Fibroblast of skin of right quadriceps (primary cell): ENCODE data around the gene TMEM263.

Experiments used
- DNase-seq: peaks from one replicate; pipeline ENCODE4 v3.0.0-alpha.2; 2013

The TMEM263 gene

DNA sequence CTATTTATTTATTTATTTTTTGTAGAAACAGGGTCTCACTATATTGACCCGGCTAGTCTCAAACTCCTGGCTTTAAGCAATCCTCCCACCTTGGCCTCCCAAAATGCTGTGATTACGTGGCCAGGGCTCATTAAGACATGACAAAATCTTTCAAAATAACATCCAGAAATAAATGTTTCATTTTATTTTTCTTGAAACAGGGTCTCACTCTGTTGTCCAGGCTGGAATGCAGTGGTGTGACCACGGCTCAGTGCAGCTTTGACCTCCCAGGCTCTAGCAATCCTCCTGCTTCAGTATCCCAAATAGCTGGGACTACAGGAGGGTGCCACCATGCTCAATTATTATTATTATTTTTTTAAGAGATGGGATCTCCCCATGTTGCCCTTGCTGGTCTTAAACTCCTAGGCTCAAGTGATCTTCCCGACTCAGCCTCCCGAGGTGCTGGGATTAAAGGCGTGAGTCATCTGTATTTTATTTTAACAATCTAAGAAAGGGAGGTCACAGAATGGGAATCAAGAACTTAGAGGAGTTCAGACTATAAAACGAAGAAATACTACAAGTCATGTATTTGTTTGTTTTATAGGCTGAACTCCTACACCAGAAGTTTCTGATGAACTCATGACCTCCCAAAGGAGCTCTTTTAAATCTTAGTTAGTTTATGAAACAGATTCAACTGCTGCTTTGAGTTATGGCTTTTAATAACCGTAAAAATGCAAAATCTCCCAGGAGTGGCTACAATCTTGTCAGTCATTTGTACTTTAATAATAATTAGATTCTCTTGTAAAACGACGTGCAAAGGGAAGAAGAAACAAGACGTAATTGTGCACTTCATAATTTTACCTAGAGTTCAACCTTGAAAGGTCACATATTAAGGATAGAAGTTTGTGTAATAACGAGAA lies 2.1 kb upstream of the TMEM263 start:
- peak; percentile 40 for DNase-seq

DNA sequence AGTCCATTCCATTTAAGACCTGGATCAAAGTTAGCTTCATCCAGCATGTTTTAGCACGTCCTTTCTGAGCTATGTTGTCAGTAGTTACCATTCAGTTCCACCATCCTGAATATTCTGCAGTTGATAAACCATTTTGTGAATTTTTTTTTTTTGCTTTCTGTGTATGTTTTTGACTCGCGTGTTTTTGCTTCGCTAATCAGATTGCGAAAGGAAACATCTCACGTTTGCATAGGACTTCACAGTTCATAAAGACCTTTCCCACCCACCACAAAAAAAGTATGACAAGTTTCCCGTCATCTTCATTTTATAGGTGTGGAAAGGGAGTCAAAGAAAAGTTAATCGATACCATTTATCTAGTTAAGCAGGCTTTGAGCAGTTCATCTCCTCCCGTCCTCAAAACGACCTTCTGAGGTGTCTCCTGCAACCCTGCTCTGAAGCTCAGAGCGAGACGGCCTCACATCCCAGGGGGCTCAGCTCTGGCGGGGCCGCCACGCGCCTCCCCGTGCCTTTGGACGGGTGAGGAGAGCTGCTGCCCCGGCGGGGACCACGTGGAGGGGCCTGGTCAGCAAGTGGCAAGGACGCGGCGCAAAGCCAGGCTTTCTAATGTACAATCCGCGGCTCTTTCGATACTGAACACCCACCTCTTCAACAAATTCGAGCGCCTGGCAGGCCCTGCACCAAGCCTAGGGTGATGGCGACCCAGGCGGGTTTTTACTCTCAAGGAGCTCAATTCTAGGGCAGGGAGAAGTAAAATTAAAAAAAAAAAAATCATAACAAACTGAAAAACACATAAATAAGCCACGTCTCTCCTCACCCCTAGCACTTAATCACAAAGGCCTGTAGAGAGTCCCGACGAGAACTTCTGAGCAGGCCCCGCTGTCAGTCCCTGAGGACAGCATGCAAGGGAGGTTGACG lies 988 bp upstream of the TMEM263 start:
- DNase-seq: no peak

DNA sequence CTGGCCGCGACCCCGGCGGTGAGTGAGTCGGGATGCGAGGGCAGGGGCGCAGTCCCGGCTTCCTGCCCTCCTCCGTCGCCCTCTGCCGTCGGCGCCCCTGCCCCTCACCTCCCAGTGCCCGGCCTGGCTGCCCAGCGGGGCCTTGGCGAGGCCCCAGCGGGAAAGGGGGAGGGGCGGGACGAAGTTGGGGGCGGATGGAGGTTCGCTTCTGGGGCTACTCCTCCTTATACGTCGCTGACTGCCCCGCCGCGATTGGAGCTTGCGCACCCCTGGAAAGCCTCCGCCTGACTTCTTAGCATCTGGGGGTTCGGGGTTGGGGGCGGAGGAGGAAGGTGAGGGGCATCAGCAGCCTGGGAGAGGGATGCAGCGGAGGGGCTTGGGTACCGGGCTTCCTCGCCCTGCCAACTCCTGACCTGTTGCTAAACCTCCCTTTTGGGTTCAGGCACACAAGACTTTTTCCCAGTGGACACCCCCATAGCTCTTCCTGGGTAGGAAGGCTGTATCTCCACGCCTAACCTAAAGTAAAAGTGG lies 406 bp downstream of the TMEM263 start:
- peak; percentile 66 for DNase-seq

DNA sequence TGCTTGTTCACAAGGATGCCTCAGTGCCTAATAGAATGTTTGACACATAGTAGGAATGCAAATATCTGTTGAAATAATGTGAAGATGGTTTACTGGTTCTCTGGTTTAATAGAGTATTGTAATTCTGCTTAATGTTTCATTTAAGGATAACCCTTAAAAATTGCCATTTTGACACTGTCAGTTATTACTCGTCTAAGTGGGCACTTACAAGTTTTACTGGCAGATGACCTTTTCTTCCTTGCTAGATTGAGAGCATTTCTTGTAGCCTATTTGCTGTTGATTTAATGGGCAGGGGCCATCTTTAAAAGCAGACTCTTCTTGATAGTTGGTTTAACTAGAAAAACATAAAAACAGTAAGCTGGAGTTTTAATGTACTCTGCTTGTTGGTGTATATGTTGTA lies 1.9 kb downstream of the TMEM263 start:
- no peak for DNase-seq

DNA sequence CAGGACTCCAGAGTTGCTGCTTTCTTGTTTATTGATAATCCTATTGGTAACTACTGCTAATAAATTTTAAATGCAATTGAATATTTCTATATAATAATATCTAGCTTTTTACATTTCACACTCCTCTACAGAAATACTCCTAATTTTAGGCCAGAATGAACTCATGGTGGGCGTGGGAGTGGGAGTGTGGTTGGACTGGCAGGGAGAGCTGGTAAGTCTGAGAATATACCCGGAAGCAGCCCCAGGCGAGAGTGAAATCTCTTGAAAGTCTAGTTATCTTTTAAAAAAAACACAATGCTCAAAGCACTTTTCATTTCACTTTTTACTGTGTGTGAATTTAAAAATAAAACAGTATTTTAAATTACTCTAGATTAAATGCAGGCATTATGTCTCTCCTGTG lies 4.7 kb downstream of the TMEM263 start:
- no peak for DNase-seq

DNA sequence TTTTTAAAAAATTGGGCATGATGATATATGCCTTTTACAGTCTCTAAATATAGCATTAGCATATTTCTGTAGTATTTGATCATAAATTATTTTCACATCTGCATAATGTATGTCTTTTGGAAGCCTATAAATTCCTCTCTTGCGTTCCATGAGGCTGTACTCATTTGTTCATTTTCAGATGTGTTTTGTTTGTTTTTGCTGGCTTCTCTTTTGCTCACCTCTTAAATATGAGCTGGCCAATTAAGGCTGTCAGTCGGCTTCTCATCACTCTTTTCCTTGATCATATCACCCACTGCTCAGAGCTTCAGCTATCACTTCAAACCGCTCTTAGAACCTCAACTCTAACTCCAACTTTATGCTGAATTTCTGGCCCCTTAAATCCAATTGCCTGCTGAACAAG lies 6.6 kb downstream of the TMEM263 start:
- DNase-seq: peak; percentile 75

DNA sequence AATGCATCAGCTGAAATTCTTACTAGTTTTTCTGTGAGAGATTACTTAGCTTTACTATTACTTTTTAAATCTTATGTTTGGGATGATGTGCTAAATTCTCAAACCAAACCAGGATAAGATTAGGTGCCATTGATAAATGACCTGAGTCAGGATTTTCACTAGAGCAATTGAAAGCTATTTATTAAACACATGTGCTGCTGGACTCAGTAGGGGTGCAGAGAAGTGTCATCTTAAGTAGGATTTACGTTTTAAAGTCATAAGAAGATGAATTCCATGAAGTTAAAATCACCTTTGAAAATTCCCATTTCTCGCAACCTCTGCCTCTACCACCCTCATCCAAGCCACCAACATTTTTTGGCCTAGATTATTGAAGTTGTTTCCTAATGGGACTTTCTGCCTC lies 8.8 kb downstream of the TMEM263 start:
- DNase-seq: peak; percentile 27

DNA sequence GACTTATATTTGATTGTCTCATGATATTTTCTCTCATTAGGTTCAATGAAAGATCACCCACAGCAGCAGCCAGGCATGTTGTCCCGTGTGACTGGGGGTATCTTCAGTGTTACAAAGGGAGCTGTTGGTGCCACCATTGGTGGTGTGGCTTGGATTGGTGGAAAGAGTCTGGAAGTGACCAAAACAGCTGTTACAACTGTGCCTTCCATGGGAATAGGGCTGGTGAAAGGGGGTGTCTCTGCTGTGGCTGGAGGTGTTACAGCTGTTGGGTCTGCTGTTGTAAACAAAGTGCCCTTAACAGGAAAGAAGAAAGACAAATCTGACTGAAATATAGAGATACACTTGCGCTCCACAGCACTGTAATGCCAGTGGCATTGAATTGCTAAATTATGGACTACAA lies 15.4 kb downstream of the TMEM263 start:
- DNase-seq: no peak

DNA sequence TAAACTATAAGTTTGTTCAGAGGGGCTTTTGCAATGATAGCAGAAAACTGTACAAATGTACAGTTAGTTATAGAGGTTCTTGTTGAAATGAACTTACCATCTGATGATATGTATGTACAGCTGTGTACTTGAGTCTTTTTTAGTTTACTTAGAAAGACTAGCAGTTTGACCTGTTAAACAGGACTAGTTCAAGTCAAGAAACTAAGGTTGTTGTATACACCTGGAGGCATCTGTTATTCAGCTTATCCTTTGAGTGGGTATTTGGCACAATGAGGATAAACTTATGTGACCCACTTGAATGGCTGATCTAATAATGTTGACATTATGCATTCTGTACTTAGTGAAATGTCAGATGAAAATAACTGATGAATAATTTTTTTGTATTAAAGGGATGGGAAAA lies 17.8 kb downstream of the TMEM263 start:
- no peak for DNase-seq

DNA sequence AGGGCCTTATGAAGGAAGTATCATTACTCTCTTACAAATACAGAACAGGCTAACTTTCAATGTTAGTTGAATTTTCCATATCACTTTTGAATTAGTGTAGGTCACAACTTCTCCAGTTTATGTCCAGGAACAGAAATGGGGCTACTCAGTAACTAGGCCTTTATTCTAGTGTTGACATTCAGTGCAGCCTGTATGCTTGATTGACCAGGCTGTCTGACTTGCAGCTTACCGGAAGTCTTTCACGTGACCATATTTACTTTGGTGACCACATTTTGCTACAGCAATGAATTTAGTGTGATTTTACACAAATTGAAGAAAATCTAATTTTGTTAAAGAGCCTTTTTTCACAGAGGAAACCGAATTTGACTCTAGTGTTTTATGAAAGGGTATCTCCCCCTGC lies 18.8 kb downstream of the TMEM263 start:
- no peak for DNase-seq

DNA sequence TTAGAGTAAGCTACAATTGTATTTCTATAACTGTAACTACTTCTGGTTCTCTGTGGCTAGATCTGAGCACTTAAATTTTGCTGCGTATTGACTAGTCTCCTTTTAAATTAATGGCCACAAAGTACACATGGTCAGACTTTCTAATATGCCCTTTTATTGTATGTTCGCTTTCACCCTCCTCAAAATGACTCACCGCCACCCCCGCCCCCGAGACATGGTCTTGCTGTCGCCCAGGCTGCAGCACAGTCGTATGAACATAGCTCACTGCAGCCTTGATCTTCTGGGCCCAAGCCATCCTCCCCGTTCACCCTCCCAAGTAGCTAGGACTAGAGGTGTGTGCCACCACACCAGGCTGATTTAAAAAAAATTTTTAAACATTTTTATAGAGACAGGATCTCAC lies 19.4 kb downstream of the TMEM263 start:
- no peak for DNase-seq

DNA sequence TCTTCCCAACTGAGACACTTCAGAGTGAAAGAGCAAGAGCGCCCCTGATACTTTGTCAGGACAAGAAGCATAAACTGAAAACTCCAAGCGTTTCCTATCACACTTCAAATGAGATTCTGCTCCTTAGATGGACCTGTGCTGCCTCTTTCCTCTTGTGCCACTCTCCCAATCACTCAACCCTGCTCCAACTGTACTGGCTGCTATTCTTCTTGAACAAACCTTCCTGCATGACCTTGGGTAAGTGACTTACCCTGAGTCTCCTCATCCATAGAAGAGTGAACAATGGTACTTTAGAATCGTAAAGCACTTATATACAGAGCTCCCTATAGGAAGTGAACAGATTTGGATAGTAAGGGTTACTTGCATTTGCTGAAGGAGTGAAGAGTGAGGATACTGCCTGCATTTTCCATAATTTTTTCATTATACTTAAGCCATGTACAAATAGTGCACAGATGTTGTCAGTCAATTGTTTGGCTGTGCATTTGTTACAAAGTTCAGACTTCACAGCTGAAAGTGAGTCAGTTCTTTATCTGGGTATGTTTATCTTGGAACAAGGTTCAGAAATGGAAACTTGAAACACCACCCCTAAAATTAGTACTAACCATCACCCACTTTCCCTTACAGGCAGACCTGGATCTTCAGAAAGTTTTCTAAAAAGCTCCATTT lies 20.4 kb downstream of the TMEM263 start:
- peak; percentile 37 for DNase-seq

DNA sequence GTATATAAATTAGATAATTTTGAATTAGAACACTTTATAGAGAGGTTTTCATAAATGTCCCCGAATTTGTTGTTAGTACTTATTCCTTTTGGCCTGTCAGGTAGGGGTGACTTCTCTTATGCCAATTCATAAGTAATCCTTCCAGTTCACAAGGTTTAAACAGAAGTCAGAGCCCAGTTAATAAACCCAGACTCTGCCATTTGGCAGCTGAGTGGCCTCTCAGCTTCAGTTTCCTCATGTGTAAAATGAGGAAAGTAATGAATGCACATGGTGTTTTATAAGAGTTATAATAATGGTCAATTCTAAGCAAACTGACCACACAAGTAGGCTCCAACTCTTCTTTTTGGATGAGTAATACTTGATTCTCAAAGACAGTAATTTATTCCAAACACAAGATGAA lies 21.0 kb downstream of the TMEM263 start:
- no peak for DNase-seq

DNA sequence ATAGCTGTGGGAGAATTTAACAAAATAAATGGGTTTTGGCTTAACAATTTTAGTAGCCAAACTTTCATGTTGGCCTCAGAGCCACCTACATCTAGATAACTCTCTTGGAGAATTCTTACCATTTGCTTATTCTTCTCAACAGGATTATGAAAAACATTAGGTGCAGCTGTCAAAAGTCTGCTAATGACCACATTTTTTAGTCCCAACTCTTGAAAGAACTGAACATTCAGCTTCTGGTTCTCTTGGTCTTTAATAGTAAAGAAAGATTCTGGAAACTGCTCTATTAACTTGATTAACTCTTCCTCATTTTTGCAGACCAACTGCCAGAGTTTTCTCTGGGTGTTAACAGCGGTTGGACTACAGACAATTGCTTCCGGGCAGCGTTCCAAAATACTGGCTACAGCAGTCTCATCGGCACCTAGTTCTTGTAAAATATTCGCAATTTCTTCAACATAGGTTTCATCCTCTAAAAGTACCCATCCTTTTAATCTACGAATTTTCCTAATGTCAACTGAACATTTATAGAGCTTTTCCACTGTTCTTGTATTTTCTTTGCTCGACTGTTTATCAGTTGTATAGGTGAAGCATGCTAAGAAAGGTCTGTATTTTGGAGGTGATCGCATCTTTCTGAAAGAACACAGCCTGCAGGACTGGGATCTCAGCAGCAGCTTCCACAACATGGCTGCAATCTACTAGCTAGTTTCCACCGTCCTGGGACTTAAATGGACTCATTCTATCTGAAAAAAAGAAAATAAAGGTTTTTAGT lies 22.5 kb downstream of the TMEM263 start:
- DNase-seq: peak; percentile 66

DNA sequence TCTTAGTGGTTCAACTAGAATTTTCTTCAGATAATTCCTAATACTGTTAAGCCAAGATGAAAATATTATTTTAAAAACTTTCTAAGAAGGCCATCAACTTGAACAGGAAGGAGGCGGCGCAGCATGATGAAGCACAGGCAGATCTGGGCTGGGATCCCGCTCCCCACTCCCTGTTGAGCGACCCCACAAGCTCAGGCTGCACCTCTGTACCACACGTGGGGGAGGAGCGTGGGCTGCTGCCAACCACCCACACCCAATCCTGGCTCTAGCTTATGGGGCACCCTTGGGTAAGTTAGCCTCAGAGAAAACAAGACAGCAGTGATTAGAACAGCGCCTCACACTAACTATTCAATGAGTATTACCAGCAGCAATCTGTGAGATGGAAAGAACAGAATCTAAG lies 25.2 kb downstream of the TMEM263 start:
- no peak for DNase-seq

DNA sequence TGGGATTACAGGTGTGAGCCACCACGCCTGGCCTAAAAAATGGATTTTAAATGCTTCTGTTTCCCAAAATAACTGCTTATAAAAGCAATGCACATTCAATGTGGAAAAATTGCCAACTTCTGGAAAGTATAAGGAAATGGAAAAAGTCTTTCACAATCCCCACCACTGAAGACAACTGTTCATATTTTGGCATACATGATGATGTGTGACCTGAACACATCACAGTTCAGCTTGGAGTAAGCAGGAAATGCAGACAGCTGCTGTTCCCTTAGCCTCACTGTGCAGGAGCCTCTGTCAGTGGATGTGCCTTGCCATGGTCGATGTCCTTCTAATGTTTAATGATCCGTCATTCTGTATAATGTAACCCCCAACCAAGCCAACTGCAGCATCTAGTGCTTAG lies 26.1 kb downstream of the TMEM263 start:
- DNase-seq: peak; percentile 26

DNA sequence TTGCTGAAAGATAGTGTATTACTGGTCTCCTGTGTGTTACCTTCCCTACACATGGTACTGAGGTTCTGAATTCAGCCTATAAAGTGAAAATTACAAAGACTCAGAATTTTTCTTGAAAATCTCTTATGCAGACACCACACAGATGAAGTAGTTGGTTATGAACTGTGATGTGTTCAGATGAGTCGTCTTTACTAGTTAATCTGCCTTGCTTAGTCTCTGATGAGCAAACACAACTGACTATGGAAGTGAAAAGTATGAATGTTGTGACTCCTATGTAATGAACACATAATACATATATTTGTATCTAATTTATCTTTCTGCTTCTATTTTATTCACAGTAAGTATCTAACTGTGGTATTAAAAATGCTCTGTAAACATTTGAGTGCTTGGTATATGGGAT lies 26.5 kb downstream of the TMEM263 start:
- peak; percentile 28 for DNase-seq

DNA sequence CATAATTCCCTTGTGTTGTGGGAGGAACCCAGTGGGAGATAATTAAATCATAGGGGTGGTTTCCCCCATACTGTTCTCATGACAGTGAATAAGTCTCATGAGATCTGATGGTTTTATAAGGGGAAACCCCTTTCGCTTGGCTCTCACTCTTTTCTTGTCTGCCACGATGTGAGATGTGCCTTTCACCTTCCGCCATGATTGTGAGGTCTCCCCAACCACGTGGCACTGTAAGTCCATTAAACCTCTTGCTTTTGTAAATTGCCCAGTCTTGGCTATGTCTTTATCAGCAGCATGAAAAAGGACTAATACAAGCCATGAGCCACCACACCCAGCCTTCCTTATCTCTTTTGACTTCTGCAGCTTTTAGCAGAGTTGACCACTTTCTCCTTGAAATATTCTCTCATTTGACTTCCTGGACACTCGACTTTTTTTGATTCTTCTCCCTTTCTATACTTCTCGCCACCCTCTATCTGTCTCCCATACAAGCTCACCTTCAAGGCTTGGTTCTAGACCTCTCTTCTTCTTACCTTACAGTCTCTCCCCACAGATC lies 29.0 kb downstream of the TMEM263 start:
- no peak for DNase-seq

DNA sequence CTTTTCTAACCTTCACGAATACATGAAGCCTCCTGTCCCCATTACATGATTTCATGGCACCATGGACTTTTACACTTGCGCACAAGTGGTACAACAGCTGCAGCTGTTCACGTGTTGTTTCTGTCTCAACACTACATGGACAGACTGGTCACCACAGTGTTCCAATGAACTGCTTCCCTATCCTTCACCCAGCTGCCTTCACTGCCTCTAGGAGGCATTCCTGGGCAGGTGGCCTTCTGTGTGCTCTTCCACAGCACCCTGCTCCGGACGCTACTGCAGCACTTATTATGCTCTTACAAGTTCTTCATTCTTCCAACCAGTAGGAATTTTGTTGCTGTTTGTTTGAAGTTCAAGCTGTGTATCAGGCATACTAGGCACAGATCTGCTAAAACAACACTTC lies 29.8 kb downstream of the TMEM263 start:
- no peak for DNase-seq

DNA sequence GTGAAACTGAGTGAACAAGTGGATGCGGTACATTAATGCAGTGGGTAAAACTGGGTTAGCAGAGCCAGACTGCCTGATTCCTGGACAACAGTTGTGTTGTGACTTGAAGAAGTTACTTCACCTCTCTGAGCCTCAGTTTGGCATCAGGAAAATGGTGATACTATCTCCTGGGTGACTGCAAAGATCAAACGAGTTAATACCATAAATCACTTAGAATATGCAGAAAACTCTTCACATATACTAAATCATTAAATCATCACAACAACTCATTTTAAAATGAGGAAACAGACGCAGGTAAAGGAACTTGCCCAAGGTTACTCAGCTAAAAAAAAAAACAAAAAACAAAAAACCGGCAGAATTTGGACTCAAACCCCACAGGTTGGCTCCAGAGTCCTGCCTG lies 30.4 kb downstream of the TMEM263 start:
- no peak for DNase-seq

DNA sequence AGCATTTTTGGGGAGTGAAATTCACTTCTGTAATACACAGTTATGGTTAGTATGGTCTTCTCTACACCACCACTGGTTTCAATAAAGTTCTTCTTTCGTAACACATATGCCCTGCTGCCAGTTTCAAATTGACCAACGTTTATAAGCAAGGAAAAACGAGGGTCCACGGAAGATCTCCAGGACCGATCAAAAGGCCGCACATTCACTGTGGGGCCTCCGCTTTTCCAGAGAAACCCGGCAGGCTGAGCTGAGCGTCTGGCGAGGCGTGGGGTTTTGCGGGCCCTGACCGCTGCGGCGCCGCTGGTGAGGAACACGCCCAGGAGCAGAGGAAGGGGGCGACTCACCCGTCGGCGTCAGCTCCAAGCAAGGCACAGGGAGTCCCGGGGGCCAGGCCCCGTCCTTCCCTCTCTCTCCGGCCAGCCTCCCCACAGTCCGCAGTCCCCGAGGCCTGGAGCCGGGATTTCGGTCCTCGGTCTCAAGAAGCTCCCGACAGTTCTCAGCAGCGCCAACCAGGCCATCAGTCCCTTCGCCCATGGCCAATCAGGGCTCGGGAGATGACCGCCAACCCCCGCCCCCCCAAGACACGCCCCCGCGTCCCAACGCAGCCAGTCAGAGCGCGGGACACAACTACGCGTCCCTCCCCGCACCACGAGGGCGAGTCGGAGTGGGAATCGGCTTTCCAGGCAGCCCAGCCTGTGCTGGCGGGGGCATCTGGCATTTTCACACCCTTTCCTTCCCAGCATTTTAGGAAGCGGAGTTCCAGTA lies 31.1 kb downstream of the TMEM263 start, which contains the start of gene MTERF2:
MTERF2 (minus strand) TSS at position 522 of the 765 bp plus-strand sequence. CDS start 8,432 bp downstream, outside the sequence.
- DNase-seq: peak; percentile 94
